ENCODE results near the gene ERC2. TPM values are rescaled to one million over a fixed set of nuclear protein-coding genes. Genes with fewer than 3 reads are reported as not detected.

ERC2 gene
- total RNA-seq, 1 donor, result 0.36 TPM

- peaks cover 13% of the 10 kb centered on the region for H3K4me1 ChIP-seq (ENCODE audit: insufficient read depth, low read length)
- H3K27me3 ChIP-seq (ENCODE audit: insufficient read depth, low read length), result no peaks in the 10 kb centered on the region
- TF ChIP-seq, protein P1, sequence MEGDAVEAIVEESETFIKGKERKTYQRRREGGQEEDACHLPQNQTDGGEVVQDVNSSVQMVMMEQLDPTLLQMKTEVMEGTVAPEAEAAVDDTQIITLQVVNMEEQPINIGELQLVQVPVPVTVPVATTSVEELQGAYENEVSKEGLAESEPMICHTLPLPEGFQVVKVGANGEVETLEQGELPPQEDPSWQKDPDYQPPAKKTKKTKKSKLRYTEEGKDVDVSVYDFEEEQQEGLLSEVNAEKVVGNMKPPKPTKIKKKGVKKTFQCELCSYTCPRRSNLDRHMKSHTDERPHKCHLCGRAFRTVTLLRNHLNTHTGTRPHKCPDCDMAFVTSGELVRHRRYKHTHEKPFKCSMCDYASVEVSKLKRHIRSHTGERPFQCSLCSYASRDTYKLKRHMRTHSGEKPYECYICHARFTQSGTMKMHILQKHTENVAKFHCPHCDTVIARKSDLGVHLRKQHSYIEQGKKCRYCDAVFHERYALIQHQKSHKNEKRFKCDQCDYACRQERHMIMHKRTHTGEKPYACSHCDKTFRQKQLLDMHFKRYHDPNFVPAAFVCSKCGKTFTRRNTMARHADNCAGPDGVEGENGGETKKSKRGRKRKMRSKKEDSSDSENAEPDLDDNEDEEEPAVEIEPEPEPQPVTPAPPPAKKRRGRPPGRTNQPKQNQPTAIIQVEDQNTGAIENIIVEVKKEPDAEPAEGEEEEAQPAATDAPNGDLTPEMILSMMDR (IDR thresholded peaks at IDR 0.05; ENCODE audit: extremely low read depth, low read depth, low read length), result no peak
- DNase-seq (ENCODE audit: insufficient read length, low spot score, missing footprints), result no peak
- no peak overlapping the region for H3K4me2 ChIP-seq (ENCODE audit: insufficient read depth, low read length)
- no peaks in the 10 kb centered on the region for H3K9me3 ChIP-seq (ENCODE audit: low read depth, low read length)
- no peak overlapping the region for H3K27ac ChIP-seq (ENCODE audit: low read depth, low read length)
- H3K36me3 ChIP-seq (ENCODE audit: insufficient read depth, low read length), result no peaks in the 10 kb centered on the region
- no peak overlapping the region for H3K4me3 ChIP-seq (ENCODE audit: insufficient read depth, low read length)
- H2AFZ ChIP-seq (ENCODE audit: low read length), result peak overlapping the region; percentile 24
- no peaks in the 10 kb centered on the region for H4K20me1 ChIP-seq (ENCODE audit: insufficient read depth, low read length)
- H3K79me2 ChIP-seq (ENCODE audit: insufficient read depth, low read length), result no peaks in the 10 kb centered on the region
Measured at GRCh38 chr3:55615694-55616295, 852.5 kb downstream of the ERC2 start.

GRCh38 chr3:55615039-55615693 is 853.1 kb downstream of the ERC2 start:
- Histone ChIP-seq H3K9me3 (ENCODE audit: low read depth, low read length) (no peaks in the 10 kb centered on the region), H3K27ac (ENCODE audit: low read depth, low read length) (no peak overlapping the region), H3K79me2 (ENCODE audit: insufficient read depth, low read length) (no peaks in the 10 kb centered on the region), H3K4me2 (ENCODE audit: insufficient read depth, low read length) (no peak overlapping the region), H3K36me3 (ENCODE audit: insufficient read depth, low read length) (no peaks in the 10 kb centered on the region), H3K27me3 (ENCODE audit: insufficient read depth, low read length) (no peaks in the 10 kb centered on the region), H3K4me3 (ENCODE audit: insufficient read depth, low read length) (no peak overlapping the region), H3K4me1 (ENCODE audit: insufficient read depth, low read length) (peaks cover 6% of the 10 kb centered on the region), H2AFZ (ENCODE audit: low read length) (no peak overlapping the region), H4K20me1 (ENCODE audit: insufficient read depth, low read length) (no peaks in the 10 kb centered on the region)
- TF ChIP-seq, protein P1 (IDR thresholded peaks at IDR 0.05; ENCODE audit: extremely low read depth, low read depth, low read length), result no peak
- no peak for DNase-seq (ENCODE audit: insufficient read length, low spot score, missing footprints)

DNA sequence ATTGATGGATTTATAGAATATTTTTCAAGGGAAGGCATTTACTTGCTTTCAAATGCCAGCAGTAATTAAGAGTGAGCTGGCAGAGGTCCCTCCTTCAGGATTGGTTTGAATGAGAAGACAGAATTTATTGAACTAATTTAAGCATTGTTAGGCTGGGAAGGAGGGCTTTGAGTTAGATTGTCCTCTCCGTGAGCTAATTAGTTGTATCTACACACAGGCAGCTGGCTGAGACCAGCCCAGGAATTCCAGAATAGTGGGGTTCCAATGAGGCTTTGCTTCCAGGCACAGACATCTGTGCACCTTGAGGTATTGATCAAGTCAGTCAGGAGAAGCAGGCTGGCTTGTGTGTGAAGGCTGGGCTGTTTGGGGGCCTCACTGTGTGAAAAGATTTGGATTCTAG is 857.1 kb downstream of the ERC2 start:
- TF ChIP-seq, protein P1 (IDR thresholded peaks at IDR 0.05; ENCODE audit: extremely low read depth, low read depth, low read length), result no peak
- DNase-seq (ENCODE audit: insufficient read length, low spot score, missing footprints), result no peak
- H2AFZ ChIP-seq (ENCODE audit: low read length), result no peak overlapping the region
- peaks cover under 1% of the 10 kb centered on the region for H3K4me1 ChIP-seq (ENCODE audit: insufficient read depth, low read length)
- H3K36me3 ChIP-seq (ENCODE audit: insufficient read depth, low read length), result no peaks in the 10 kb centered on the region
- no peaks in the 10 kb centered on the region for H3K9me3 ChIP-seq (ENCODE audit: low read depth, low read length)
- H3K27me3 ChIP-seq (ENCODE audit: insufficient read depth, low read length), result no peaks in the 10 kb centered on the region
- H4K20me1 ChIP-seq (ENCODE audit: insufficient read depth, low read length), result no peaks in the 10 kb centered on the region
- no peak overlapping the region for H3K27ac ChIP-seq (ENCODE audit: low read depth, low read length)
- H3K79me2 ChIP-seq (ENCODE audit: insufficient read depth, low read length), result no peaks in the 10 kb centered on the region
- no peak overlapping the region for H3K4me2 ChIP-seq (ENCODE audit: insufficient read depth, low read length)
- no peak overlapping the region for H3K4me3 ChIP-seq (ENCODE audit: insufficient read depth, low read length)

DNA sequence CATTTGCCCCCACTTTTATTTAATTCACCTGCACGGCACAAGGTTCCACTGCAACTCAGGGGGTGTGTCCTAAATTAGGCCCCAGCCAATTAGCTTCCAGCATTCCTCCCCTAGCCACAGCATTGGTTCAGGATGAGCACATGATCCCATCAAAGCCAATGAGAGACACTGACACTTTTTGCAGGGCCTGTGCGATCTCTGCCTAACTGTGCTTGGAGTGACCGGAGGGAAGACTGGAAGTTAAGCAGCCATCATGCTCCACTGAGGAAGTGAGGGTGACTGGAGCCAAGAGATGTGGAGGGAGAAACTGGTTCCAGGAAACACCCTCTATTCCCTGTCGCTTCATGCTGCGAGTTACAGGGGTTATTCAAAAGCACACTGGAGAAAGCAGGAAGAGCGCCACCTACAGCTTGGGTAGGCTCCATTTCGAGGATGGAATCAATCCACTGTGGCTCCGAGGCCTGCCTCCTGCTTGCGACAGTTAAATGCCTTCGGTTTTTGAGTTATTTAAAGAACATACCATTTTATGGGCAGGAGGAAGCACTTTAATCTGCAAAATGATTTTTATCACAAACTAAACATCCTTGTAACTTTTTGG is 858.9 kb downstream of the ERC2 start:
- Histone ChIP-seq H3K4me3 (ENCODE audit: insufficient read depth, low read length) (no peak overlapping the region), H3K27me3 (ENCODE audit: insufficient read depth, low read length) (no peaks in the 10 kb centered on the region), H3K79me2 (ENCODE audit: insufficient read depth, low read length) (no peaks in the 10 kb centered on the region), H2AFZ (ENCODE audit: low read length) (no peak overlapping the region), H3K9me3 (ENCODE audit: low read depth, low read length) (no peaks in the 10 kb centered on the region), H4K20me1 (ENCODE audit: insufficient read depth, low read length) (no peaks in the 10 kb centered on the region), H3K27ac (ENCODE audit: low read depth, low read length) (no peak overlapping the region), H3K4me2 (ENCODE audit: insufficient read depth, low read length) (no peak overlapping the region), H3K36me3 (ENCODE audit: insufficient read depth, low read length) (no peaks in the 10 kb centered on the region), H3K4me1 (ENCODE audit: insufficient read depth, low read length) (peaks cover 6% of the 10 kb centered on the region)
- TF ChIP-seq, protein P1 (IDR thresholded peaks at IDR 0.05; ENCODE audit: extremely low read depth, low read depth, low read length), result peak; percentile 19
- DNase-seq (ENCODE audit: insufficient read length, low spot score, missing footprints), result no peak

All from osteoblast (primary cell).